NCI-H82 (cell line): ENCODE data around the gene SETBP1.

Source experiments
- DNase-seq: peaks from one replicate; lab custom pipeline; 2025; lab: John Stamatoyannopoulos, UW

The SETBP1 gene

GRCh38 chr18:44816477-44816876 lies 135.8 kb downstream of the SETBP1 start:
- no peak for DNase-seq

GRCh38 chr18:44817831-44818473 lies 137.3 kb downstream of the SETBP1 start:
- no peak for DNase-seq

- no peak for DNase-seq
Measured at GRCh38 chr18:44818668-44819403, 138.1 kb downstream of the SETBP1 start.

- DNase-seq: no peak
Measured at GRCh38 chr18:44819944-44820510, 139.3 kb downstream of the SETBP1 start.

- no peak for DNase-seq
Measured at GRCh38 chr18:44821924-44822323, 141.2 kb downstream of the SETBP1 start.

GRCh38 chr18:44823286-44823685 lies 142.6 kb downstream of the SETBP1 start:
- DNase-seq: no peak

- peak; percentile 4 for DNase-seq
Measured at GRCh38 chr18:44823782-44824181, 143.1 kb downstream of the SETBP1 start.

GRCh38 chr18:44824884-44825283 lies 144.2 kb downstream of the SETBP1 start:
- DNase-seq: no peak

GRCh38 chr18:44826418-44827259 lies 146.0 kb downstream of the SETBP1 start:
- DNase-seq: peak; percentile 41

- no peak for DNase-seq
Measured at GRCh38 chr18:44828080-44828479, 147.4 kb downstream of the SETBP1 start.

GRCh38 chr18:44830581-44830980 lies 149.9 kb downstream of the SETBP1 start:
- no peak for DNase-seq

- no peak for DNase-seq
Measured at GRCh38 chr18:44833786-44834185, 153.1 kb downstream of the SETBP1 start.

GRCh38 chr18:44834867-44835469 lies 154.3 kb downstream of the SETBP1 start:
- peak; percentile 38 for DNase-seq

GRCh38 chr18:44835703-44836102 lies 155.0 kb downstream of the SETBP1 start:
- DNase-seq: no peak

GRCh38 chr18:44836263-44836662 lies 155.6 kb downstream of the SETBP1 start:
- no peak for DNase-seq

GRCh38 chr18:44837482-44838180 lies 156.9 kb downstream of the SETBP1 start:
- DNase-seq: peak; percentile 60

GRCh38 chr18:44838971-44839666 lies 158.4 kb downstream of the SETBP1 start:
- DNase-seq: peak; percentile 56

GRCh38 chr18:44840058-44840790 lies 159.5 kb downstream of the SETBP1 start:
- no peak for DNase-seq

- DNase-seq: no peak
Measured at GRCh38 chr18:44841221-44841620, 160.5 kb downstream of the SETBP1 start.
